H1 (cell line): ENCODE data around the gene BRPF3.

ENCODE experiments used
- EGR1 ChIP-seq: IDR thresholded peaks from 2 replicates; pipeline ENCODE4 v1.6.1; 2011; ENCODE audit warnings: low read depth, low read length, borderline replicate concordance
- SIRT6 ChIP-seq: IDR thresholded peaks from one replicate; pipeline ENCODE4 v1.7.1; 2012; ENCODE audit warnings: low read length, inconsistent platforms
- TAF1 ChIP-seq: IDR thresholded peaks from 2 replicates; pipeline ENCODE4 v1.6.1; 2011; ENCODE audit warnings: mild to moderate bottlenecking, low read depth, low read length
- TF ChIP-seq, protein P1 (sequence below): IDR thresholded peaks from 2 replicates; pipeline ENCODE4 v1.6.1; 2012; ENCODE audit warnings: inconsistent platforms
- TF ChIP-seq, protein P2 (sequence below), 3 experiments: IDR thresholded peaks; 1 replicate in 2 of 3; 2 replicates in 1 of 3; pipeline versions ENCODE4 v1.5.1 to v1.6.1; 2011; ENCODE audit warnings: low read length in 3 of 3, mild to moderate bottlenecking in 3 of 3, inconsistent platforms in 2 of 3, low read depth in 1 of 3, moderate library complexity in 1 of 3; ENCODE audit not compliant: insufficient read depth in 1 of 3; ENCODE audit errors: control extremely low read depth in 1 of 3

DNA sequence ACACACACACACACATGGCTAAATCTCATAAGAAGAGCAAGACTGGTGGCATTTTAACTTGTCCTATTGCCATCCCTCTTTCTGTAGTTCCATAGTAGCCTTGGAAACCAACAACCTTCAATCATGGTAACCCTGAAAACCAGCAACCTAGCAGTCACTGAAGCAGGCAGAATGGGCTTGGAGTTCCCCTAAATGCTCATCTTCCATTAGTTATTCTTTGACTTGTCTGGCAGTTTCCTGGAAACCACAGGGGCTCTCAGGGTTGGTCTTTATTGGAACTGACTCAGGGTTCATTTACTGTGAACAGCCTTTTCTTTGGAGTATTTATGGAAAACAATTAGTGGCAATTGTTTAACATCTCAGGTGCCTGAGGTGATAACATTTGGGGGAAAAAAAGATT is 19.4 kb upstream of the BRPF3 start:
- TF ChIP-seq, protein P1, sequence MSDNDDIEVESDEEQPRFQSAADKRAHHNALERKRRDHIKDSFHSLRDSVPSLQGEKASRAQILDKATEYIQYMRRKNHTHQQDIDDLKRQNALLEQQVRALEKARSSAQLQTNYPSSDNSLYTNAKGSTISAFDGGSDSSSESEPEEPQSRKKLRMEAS = no peak
- TF ChIP-seq, protein P2, sequence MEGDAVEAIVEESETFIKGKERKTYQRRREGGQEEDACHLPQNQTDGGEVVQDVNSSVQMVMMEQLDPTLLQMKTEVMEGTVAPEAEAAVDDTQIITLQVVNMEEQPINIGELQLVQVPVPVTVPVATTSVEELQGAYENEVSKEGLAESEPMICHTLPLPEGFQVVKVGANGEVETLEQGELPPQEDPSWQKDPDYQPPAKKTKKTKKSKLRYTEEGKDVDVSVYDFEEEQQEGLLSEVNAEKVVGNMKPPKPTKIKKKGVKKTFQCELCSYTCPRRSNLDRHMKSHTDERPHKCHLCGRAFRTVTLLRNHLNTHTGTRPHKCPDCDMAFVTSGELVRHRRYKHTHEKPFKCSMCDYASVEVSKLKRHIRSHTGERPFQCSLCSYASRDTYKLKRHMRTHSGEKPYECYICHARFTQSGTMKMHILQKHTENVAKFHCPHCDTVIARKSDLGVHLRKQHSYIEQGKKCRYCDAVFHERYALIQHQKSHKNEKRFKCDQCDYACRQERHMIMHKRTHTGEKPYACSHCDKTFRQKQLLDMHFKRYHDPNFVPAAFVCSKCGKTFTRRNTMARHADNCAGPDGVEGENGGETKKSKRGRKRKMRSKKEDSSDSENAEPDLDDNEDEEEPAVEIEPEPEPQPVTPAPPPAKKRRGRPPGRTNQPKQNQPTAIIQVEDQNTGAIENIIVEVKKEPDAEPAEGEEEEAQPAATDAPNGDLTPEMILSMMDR (IDR thresholded peaks at IDR 0.05; ENCODE audit: control extremely low read depth in 1 of 3, insufficient read depth in 1 of 3, low read depth in 1 of 3, low read length in 3 of 3) = no peak
- no peak for TF ChIP-seq EGR1
- no peak for TF ChIP-seq TAF1
- TF ChIP-seq SIRT6 = no peak
